ENCODE results near the gene PSENEN.

DNA sequence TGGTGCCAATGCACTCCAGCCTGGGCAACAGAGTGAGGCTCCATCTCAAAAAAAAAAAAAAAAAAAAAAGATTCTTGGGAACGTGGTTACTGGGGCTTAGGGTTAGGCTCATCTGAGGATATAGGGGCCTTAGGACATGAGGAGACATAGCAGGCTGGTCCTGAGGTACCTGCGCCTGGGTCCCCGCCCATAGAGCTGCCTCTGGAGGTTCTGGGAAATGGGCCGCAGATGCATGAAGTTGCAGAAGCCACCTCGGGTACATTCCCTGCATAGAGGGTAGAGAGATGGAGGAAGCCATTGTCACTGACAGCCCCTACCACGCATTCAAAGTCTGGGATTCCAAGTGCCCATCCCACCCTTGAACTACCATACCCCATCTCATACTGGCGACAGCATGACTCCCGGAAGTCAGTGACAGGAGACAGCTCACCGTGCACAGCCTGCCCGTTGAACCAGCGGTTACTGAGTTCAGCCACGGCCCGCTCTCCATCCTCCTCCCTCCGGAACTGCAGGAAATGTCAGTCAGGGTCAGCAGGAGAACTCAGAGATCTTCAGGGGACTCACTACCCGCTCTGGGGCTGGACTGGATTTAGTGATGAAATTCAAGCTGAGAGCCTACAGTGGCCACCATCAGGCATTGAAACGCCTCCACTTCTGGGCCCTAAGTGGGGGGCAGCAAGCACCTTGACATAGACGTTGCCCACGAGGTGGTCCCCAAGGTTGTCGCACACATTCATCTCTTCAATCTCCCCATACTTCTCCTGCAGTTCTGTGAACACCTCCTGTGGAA, 1.6 kb upstream of the PSENEN start:
- TF ChIP-seq, protein P1, sequence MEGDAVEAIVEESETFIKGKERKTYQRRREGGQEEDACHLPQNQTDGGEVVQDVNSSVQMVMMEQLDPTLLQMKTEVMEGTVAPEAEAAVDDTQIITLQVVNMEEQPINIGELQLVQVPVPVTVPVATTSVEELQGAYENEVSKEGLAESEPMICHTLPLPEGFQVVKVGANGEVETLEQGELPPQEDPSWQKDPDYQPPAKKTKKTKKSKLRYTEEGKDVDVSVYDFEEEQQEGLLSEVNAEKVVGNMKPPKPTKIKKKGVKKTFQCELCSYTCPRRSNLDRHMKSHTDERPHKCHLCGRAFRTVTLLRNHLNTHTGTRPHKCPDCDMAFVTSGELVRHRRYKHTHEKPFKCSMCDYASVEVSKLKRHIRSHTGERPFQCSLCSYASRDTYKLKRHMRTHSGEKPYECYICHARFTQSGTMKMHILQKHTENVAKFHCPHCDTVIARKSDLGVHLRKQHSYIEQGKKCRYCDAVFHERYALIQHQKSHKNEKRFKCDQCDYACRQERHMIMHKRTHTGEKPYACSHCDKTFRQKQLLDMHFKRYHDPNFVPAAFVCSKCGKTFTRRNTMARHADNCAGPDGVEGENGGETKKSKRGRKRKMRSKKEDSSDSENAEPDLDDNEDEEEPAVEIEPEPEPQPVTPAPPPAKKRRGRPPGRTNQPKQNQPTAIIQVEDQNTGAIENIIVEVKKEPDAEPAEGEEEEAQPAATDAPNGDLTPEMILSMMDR (conservative IDR thresholded peaks at IDR 0.05) = no peak
- no peak for TF ChIP-seq ZFX (IDR thresholded peaks at IDR 0.05)
